Common myeloid progenitor, CD34-positive (primary cell): ENCODE results near the gene DDX10.
"Not testable (repeated sequence)": the region's sequence is repeated elsewhere in the genome, so short reads cannot be mapped to it uniquely, and the experiment has no call there.

Source experiments
- CTCF ChIA-PET: fragments of 350-600 bp; sonication (Branson Sonifier 250); formaldehyde crosslinking; loops from one replicate; lab custom pipeline; 2021; ENCODE audit warnings: antibody characterized with exemption; lab: Charles Lee
- POLR2A ChIA-PET: fragments of 350-600 bp; sonication (Branson Sonifier 250); formaldehyde crosslinking; loops from one replicate; lab custom pipeline; 2021; ENCODE audit warnings: antibody characterized with exemption; lab: Charles Lee
- DNase-seq, 3 donors: peaks; one replicate each; pipeline versions ENCODE4 v3.0.0 to v3.0.0-alpha.2; 2013
- H3K27ac ChIP-seq, 2 experiments: 1 replicate in 1 of 2; 2 replicates in 1 of 2; pipeline ENCODE4 v1.7.0; 2013; ENCODE audit warnings: inconsistent platforms in 2 of 2, low read length in 2 of 2, mild to moderate bottlenecking in 2 of 2, low read depth in 1 of 2, moderate library complexity in 1 of 2; ENCODE audit not compliant: severe bottlenecking in 2 of 2, insufficient read depth in 1 of 2, poor library complexity in 1 of 2
- H3K27me3 ChIP-seq, 5 experiments: replicated peaks in 2 of 5; 1 replicate in 3 of 5; 2 replicates in 2 of 5; pipeline versions ENCODE4 v1.6.1 to v1.7.0; 2013; ENCODE audit warnings: low read length in 4 of 5, mild to moderate bottlenecking in 2 of 5, moderate library complexity in 2 of 5, inconsistent platforms in 1 of 5; ENCODE audit not compliant: insufficient read depth in 5 of 5, control insufficient read depth in 4 of 5
- H3K36me3 ChIP-seq, 4 experiments: 1 replicate in 2 of 4; 2 replicates in 2 of 4; pipeline versions ENCODE4 v1.6.1 to v1.7.0; 2013; ENCODE audit warnings: low read length in 3 of 4, control low read depth in 1 of 4, mild to moderate bottlenecking in 1 of 4; ENCODE audit not compliant: control insufficient read depth in 4 of 4, insufficient read depth in 4 of 4
- H3K4me1 ChIP-seq, 4 experiments: 1 replicate in 3 of 4; 2 replicates in 1 of 4; pipeline versions ENCODE4 v1.6.1 to v1.7.1; 2013; ENCODE audit warnings: low read length in 3 of 4, mild to moderate bottlenecking in 3 of 4, control low read depth in 1 of 4, inconsistent platforms in 1 of 4, moderate library complexity in 1 of 4; ENCODE audit not compliant: control insufficient read depth in 4 of 4, insufficient read depth in 4 of 4; ENCODE audit errors: control extremely low read depth in 1 of 4
- H3K4me3 ChIP-seq, 7 experiments: 1 replicate in 4 of 7; 2 replicates in 3 of 7; pipeline versions ENCODE4 v1.5.1 to v1.7.0; 2013; ENCODE audit warnings: mild to moderate bottlenecking in 7 of 7, low read length in 6 of 7, moderate library complexity in 6 of 7, inconsistent platforms in 2 of 7, low read depth in 2 of 7, control low read depth in 1 of 7; ENCODE audit not compliant: insufficient read depth in 4 of 7, control insufficient read depth in 1 of 7; ENCODE audit errors: extremely low read depth in 1 of 7
- H3K9me3 ChIP-seq, 5 experiments: 1 replicate in 4 of 5; 2 replicates in 1 of 5; pipeline versions ENCODE4 v1.6.1 to v1.7.1; 2013; ENCODE audit warnings: low read length in 4 of 5, mild to moderate bottlenecking in 2 of 5, inconsistent platforms in 1 of 5, low read depth in 1 of 5, moderate library complexity in 1 of 5; ENCODE audit not compliant: control insufficient read depth in 4 of 5, insufficient read depth in 2 of 5; ENCODE audit errors: control extremely low read depth in 1 of 5
- whole genome bisulfite sequencing: methylation state at CpG from one replicate; pipeline ENCODE4 v1.1.5; 2013; ENCODE audit not compliant: insufficient coverage; 5-methylcytosine and 5-hydroxymethylcytosine counted together

Gene DDX10

DNA sequence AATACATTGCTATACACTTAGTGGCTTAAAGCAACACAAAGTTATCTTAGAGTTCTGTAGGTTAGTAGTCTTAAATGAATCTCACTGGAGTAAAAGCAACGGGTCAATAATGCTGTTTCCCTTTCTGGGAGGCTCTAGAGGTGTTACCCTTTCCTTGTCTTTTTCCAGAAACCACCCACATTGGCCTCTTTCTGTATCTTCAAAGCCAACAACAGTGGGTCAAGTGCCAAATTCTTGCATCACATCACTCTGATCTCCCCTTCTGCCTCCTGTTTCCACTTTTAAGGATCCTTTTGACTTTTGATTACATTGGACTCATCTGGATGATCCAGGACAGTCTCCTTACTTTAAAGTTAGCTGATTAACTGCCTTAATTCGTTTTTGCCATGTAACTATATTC is 93.6 kb downstream of the DDX10 start:
- POLR2A ChIA-PET, result no interaction called here
- peaks cover 0 to 2% (median 1%) of the 10 kb centered on the region in 4 experiments for H3K36me3 ChIP-seq
- H3K27me3 ChIP-seq, result no peaks in the 10 kb centered on the region
- CTCF ChIA-PET, result no interaction called here
- peaks cover 0 to 2% (median 0%) of the 10 kb centered on the region in 5 experiments for H3K9me3 ChIP-seq
- no peak for DNase-seq
- no peak overlapping the region for H3K27ac ChIP-seq
- no peaks in the 10 kb centered on the region for H3K4me1 ChIP-seq
- no peak overlapping the region for H3K4me3 ChIP-seq
- 100% methylated on average over 1 of the region's 2 CpGs for WGBS

DNA sequence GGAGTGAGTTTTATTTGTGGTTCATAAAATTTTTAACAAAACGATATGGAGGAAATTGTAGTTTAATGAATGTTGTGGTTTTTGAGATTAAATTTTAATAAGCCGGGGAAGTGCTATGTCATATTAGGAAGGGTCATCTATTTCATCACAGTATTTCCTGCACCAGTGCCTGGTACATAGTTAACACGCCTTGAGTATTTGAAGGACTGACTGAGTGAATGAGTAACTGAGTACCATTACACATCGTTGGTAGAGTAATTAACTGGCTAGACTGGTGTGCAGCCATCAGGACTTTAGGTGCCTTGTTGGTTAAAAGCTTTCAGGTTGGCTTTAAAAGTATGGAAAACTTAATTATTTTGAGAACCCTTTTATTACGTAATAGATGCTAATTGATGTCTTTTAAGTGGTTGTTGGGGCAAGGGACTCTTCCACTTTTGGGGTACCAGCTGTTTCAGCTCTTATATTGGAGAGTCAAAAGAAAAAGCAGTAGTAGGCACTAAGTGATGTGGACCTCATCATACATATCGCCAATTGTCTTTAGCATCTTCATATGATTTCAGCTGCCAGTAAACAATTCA is 101.8 kb downstream of the DDX10 start:
- peaks cover 0 to 5% (median 0%) of the 10 kb centered on the region in 5 experiments for H3K9me3 ChIP-seq
- peaks cover 0 to 2% (median 0%) of the 10 kb centered on the region in 4 experiments for H3K36me3 ChIP-seq
- no peak for DNase-seq
- no peaks in the 10 kb centered on the region for H3K4me1 ChIP-seq
- CTCF ChIA-PET, result interaction anchor here (1.0 kb wide), 1 partner anchor 32 kb away, joined by 3 read pairs; no protein-coding TSS in a partner anchor
- H3K27ac ChIP-seq, result no peak overlapping the region
- no peak overlapping the region for H3K4me3 ChIP-seq
- no peaks in the 10 kb centered on the region for H3K27me3 ChIP-seq
- WGBS, result 98% methylated on average over 5 of the region's 6 CpGs
- POLR2A ChIA-PET, result no interaction called here

DNA sequence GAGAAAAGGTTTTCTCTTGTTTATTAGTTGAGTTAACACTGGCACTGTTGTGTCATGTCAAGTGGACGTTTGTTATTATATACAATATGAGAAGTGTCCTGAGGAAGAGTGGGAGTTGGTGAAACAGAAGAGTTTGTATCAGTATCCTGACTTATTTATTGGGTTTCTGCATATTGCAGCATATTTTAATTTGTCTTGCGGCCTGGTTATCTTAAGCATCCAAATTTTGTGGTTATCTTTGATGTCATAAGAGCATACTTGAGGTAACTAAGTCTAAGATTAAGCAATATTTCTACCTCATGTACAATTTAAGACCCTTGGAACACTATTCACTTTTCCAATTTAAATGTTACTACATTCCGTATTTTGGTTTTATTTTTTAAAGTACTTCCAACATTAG is 103.5 kb downstream of the DDX10 start:
- Histone ChIP-seq H3K36me3 (peaks cover 0 to 2% (median under 1%) of the 10 kb centered on the region in 4 experiments), H3K27me3 (no peaks in the 10 kb centered on the region), H3K27ac (no peak overlapping the region), H3K9me3 (peaks cover 0 to 5% (median 0%) of the 10 kb centered on the region in 5 experiments), H3K4me3 (no peak overlapping the region), H3K4me1 (no peaks in the 10 kb centered on the region)
- no peak for DNase-seq
- POLR2A ChIA-PET, result no interaction called here
- WGBS, result 100% methylated on average over 1 of the region's 3 CpGs
- CTCF ChIA-PET, result no interaction called here

DNA sequence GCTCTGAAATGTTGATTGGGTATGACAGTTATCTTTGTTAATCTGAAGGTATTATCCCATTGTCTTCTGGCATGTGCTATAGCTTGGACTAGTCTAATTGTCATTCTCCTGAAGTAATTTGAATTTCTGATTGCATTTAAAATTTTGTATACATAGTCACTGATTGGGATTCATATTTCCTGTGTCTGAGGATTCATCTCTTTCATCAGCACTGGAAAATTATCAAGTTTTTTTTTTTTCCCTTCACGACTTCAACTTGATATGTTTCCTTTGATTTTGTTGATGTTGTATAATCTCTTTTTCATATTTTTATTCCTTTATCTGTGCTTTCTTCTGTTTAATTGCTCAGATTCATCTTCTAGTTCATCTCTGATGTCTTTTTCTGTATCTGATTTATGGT is 104.1 kb downstream of the DDX10 start:
- H3K27me3 ChIP-seq, result no peaks in the 10 kb centered on the region
- H3K36me3 ChIP-seq, result peaks cover 0 to 2% (median under 1%) of the 10 kb centered on the region in 4 experiments
- no peak overlapping the region for H3K27ac ChIP-seq
- no peaks in the 10 kb centered on the region for H3K4me1 ChIP-seq
- H3K4me3 ChIP-seq, result no peak overlapping the region
- ChIA-PET CTCF (no interaction called here), POLR2A (interaction anchor here (0.6 kb wide), 1 partner anchor 70 kb away, joined by 3 read pairs; no protein-coding TSS in a partner anchor)
- H3K9me3 ChIP-seq, result peaks cover 0 to 5% (median 0%) of the 10 kb centered on the region in 5 experiments
- DNase-seq, result no peak
- WGBS, result no CpG with 5 or more reads among the region's 1 CpG

DNA sequence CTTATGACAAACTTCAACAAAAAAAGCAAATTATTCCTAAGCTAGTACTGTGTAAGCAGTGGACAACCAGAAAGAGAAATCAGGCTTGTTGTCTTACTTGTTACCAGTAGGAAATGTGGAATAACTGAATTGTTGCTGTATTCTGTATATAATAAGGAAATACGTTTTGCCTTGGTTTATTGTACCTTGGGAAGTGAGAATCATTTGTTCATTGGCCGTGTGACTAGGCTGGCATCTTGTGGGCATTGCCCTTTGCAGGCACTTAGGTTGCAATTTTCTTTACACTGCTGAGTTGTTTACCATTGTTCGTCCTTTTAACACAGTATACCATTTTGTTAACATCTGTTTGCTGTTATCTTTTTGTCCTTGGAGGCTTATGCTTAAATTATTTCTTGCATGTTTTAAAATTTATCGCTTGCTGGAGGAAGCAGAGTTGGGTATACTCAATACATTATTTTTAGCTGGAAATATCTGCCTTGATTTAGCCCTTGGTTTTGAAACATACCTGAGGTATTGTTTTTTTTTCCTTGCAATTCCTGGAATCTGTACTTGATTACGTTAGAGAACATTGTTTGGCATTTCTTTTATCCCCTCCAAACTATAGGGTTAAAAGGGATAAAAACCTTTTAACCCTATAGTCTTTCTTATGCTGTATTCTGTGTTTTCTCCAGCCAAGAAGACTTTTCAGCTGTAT is 109.3 kb downstream of the DDX10 start:
- ChIA-PET POLR2A (no interaction called here), CTCF (no interaction called here)
- Histone ChIP-seq H3K27me3 (no peaks in the 10 kb centered on the region), H3K27ac (no peak overlapping the region), H3K4me1 (no peaks in the 10 kb centered on the region), H3K4me3 (no peak overlapping the region), H3K36me3 (peaks cover 0 to 2% (median 2%) of the 10 kb centered on the region in 4 experiments), H3K9me3 (peaks cover 0 to 11% (median 7%) of the 10 kb centered on the region in 5 experiments)
- 94% methylated on average over 2 of the region's 5 CpGs for WGBS
- no peak for DNase-seq

DNA sequence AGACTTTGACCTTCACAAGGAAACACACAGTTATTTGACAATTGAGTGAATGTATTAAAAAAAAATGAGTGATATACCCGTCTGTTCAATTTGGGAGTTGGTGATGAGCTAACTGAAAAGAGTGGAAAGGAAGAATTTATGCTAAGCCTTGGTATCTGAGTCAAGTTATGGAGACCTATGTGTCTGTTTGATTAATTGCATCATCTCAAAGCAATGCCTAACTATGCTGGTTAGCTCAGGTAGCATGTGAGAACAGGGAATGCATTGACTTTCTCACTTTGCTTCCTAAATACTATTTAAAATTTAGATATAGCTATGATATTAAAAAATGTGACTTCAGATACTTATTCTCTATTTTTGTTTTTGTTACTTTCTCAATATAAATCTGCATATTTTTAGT is 110.5 kb downstream of the DDX10 start:
- POLR2A ChIA-PET, result no interaction called here
- peaks cover 0 to 2% (median 2%) of the 10 kb centered on the region in 4 experiments for H3K36me3 ChIP-seq
- no CpG with 5 or more reads among the region's 1 CpG for WGBS
- H3K27ac ChIP-seq, result no peak overlapping the region
- H3K4me3 ChIP-seq, result no peak overlapping the region
- no peaks in the 10 kb centered on the region for H3K27me3 ChIP-seq
- H3K9me3 ChIP-seq, result peaks cover 0 to 11% (median 7%) of the 10 kb centered on the region in 5 experiments
- no peak for DNase-seq
- CTCF ChIA-PET, result interaction anchor here (1.3 kb wide), 1 partner anchor 12 kb away, joined by 4 read pairs; no protein-coding TSS in a partner anchor
- no peaks in the 10 kb centered on the region for H3K4me1 ChIP-seq

DNA sequence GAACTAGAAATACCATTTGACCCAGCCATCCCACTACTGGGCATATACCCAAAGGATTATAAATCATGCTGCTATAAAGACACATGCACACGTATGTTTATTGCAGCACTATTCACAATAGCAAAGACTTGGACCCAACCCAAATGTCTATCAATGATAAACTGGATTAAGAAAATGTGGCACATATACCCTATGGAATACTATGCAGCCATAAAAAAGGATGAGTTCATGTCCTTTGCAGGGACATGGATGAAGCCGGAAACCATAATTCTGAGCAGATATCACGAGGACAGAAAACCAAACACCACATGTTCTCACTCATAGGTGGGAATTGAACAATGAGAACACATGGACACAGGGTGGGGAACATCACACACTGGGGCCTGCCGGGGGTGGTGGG is 114.3 kb downstream of the DDX10 start:
- H3K4me1 ChIP-seq, result not testable (repeated sequence)

More for the DNA sequence above, 114.3 kb downstream of the DDX10 start:
- H3K9me3 ChIP-seq, result peaks cover 0 to 11% (median 7%) of the 10 kb centered on the region in 5 experiments
- DNase-seq, H3K4me3 ChIP-seq, CTCF ChIA-PET, H3K27me3 ChIP-seq, H3K36me3 ChIP-seq, POLR2A ChIA-PET, H3K27ac ChIP-seq: not testable (repeated sequence)
- WGBS, result no CpG with 5 or more reads among the region's 4 CpGs
